Chondrocyte (in vitro differentiated cells): ENCODE measurements around the gene MACROD2. TPM values are rescaled to one million over a fixed set of nuclear protein-coding genes. Genes with fewer than 3 reads are reported as not detected.

ENCODE experiments used
- DNase-seq: peaks from one replicate; pipeline ENCODE4 v3.0.0; 2021; ENCODE audit warnings: mixed read lengths, low spot score
- H3K27ac Mint-ChIP-seq: one replicate; pipeline ENCODE4 v1.8.0; 2021; ENCODE audit warnings: mild to moderate bottlenecking, moderate library complexity, mixed read lengths; ENCODE audit not compliant: unreplicated experiment
- H3K27me3 Mint-ChIP-seq: 2 replicates; pipeline ENCODE4 v1.8.0; 2021; ENCODE audit warnings: low read depth, mixed read lengths
- H3K36me3 Mint-ChIP-seq: 2 replicates; pipeline ENCODE4 v1.8.0; 2021; ENCODE audit warnings: low read depth, mixed read lengths
- H3K4me1 Mint-ChIP-seq: 2 replicates; pipeline ENCODE4 v1.8.0; 2021; ENCODE audit warnings: low read depth, mild to moderate bottlenecking, mixed read lengths
- H3K4me3 Mint-ChIP-seq: one replicate; pipeline ENCODE4 v1.8.0; 2021; ENCODE audit warnings: mild to moderate bottlenecking, moderate library complexity, mixed read lengths; ENCODE audit not compliant: unreplicated experiment
- H3K9me3 Mint-ChIP-seq: 2 replicates; pipeline ENCODE4 v1.8.0; 2021; ENCODE audit warnings: low read depth, mixed read lengths
- total RNA-seq: library from RNA; stranded (reverse); gene quantifications from 3 replicates; pipeline ENCODE4 v1.2.1, GENCODE V29; 2021
- TF ChIP-seq, protein P1 (sequence below): fragments of 200-600 bp; sonication (generic); IDR thresholded peaks from 2 replicates; pipeline ENCODE4 v1.5.0; 2021; ENCODE audit warnings: antibody characterized with exemption, mild to moderate bottlenecking, moderate library complexity

MACROD2 gene
- total RNA-seq, 1 donor from 2014 or later = 3.2 TPM

DNA sequence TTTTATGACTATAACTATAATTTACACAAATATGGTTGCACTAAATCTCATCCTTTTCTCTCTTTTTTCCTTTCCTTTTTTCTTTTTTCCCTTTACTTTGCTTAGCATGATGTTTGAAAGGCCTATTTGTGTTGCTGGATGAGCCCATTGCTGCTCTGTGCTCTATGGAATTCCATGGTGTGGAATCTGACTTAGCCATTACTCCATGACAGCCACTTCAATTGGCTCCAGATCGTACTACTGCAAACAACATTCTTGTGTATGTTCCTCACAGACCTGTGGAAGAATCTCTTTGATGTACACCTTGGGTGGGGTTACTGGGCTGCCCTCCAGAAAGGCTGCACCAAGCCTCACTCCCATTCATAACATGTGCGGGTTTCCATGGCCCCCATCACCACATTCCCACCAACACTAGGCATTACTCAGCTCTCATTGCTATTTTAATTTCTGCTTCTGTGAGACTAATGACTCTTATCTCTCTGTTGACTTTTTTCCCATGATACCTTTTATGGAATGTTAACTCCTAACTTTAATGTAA lies 1598.9 kb downstream of the MACROD2 start:
- Mint-ChIP-seq H3K4me3 (no peak overlapping the region), H3K36me3 (no peaks in the 10 kb centered on the region), H3K27ac (no peak overlapping the region), H3K4me1 (no peaks in the 10 kb centered on the region), H3K9me3 (no peaks in the 10 kb centered on the region), H3K27me3 (no peaks in the 10 kb centered on the region)
- TF ChIP-seq, protein P1, sequence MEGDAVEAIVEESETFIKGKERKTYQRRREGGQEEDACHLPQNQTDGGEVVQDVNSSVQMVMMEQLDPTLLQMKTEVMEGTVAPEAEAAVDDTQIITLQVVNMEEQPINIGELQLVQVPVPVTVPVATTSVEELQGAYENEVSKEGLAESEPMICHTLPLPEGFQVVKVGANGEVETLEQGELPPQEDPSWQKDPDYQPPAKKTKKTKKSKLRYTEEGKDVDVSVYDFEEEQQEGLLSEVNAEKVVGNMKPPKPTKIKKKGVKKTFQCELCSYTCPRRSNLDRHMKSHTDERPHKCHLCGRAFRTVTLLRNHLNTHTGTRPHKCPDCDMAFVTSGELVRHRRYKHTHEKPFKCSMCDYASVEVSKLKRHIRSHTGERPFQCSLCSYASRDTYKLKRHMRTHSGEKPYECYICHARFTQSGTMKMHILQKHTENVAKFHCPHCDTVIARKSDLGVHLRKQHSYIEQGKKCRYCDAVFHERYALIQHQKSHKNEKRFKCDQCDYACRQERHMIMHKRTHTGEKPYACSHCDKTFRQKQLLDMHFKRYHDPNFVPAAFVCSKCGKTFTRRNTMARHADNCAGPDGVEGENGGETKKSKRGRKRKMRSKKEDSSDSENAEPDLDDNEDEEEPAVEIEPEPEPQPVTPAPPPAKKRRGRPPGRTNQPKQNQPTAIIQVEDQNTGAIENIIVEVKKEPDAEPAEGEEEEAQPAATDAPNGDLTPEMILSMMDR = no peak
- no peak for DNase-seq

DNA sequence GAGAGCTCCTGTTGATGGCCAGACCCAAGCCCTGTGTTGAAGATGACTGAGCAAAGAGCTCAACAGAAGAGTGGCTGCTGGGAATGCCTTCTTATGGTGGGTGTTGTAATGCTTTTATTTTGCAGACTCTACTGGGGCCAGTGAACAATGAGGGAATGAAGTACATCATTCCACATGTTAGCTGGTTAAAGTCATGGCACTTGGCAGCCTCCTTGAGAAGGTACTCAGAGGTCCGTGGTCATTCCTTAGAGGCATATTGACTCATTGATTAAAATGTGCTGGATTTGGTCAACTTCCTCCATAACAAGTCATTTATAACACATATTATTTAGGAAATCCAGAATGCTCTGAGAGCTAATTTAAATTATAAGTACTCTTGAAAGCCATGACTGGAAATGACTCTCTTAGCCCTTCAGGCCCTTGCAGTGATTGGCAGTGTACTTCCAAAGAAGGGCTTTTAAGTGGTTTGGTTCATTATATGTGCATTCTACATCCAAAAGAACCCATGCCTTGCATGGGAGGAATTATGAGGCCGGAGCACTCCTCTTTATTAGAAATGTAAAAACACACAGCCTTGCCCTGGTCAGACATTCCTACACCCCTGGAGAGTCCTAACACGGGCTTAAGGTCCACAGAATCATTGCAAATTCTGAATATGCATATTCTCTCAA lies 1601.0 kb downstream of the MACROD2 start:
- Mint-ChIP-seq H3K36me3 (no peaks in the 10 kb centered on the region), H3K4me3 (no peak overlapping the region), H3K4me1 (no peaks in the 10 kb centered on the region), H3K27me3 (peaks cover 3% of the 10 kb centered on the region), H3K9me3 (no peaks in the 10 kb centered on the region), H3K27ac (no peak overlapping the region)
- DNase-seq = no peak
- TF ChIP-seq, protein P1 = no peak

- no peak for DNase-seq
- Mint-ChIP-seq H3K4me3 (no peak overlapping the region), H3K27me3 (peaks cover 3% of the 10 kb centered on the region), H3K27ac (no peak overlapping the region), H3K9me3 (no peaks in the 10 kb centered on the region), H3K4me1 (no peaks in the 10 kb centered on the region), H3K36me3 (no peaks in the 10 kb centered on the region)
- TF ChIP-seq, protein P1 = no peak
Observed at GRCh38 chr20:15597306-15597705, 1602.0 kb downstream of the MACROD2 start.

DNA sequence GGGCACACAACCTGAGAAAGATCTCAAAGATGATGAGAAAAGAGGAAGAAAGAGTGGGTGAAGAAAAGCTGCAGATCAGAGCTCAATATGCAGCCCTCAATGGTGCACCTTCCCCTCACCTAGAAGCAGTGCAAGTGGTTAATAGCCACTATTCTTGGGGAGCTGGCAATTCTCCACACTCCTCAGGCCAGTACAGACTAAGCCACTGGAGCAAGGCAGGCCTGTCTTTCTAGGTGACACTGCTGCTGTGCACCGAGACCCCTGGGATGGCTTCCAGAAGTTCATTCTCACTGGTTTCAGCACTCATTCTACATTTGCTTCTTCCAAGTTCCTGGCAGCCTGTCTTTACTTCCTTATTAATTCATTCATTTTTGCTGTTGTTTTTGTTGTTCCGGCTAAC lies 1604.6 kb downstream of the MACROD2 start:
- H3K27me3 Mint-ChIP-seq = peaks cover 4% of the 10 kb centered on the region
- DNase-seq = no peak
- no peak overlapping the region for H3K27ac Mint-ChIP-seq
- TF ChIP-seq, protein P1 = no peak
- H3K36me3 Mint-ChIP-seq = no peaks in the 10 kb centered on the region
- H3K9me3 Mint-ChIP-seq = no peaks in the 10 kb centered on the region
- H3K4me1 Mint-ChIP-seq = no peaks in the 10 kb centered on the region
- H3K4me3 Mint-ChIP-seq = no peak overlapping the region

DNA sequence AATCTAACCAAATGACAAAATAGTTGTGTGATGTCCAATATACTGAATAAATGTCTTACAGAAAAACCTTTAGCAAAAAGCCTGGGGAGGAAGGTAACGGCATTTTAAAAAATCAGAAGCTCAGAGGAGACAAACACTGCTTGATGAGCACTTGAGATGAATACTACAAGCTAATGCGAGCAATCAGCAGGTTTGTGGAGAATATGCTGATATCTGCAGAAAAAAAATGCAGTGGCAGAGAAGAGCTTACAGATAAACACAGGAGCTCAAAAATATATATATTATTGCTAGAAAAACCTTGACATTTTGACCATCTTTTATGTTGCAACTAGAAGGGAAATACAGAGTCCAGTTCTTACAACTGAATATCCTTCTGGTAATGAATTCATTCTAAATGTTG lies 1605.2 kb downstream of the MACROD2 start:
- no peak for DNase-seq
- Mint-ChIP-seq H3K4me1 (no peaks in the 10 kb centered on the region), H3K36me3 (no peaks in the 10 kb centered on the region), H3K27ac (no peak overlapping the region), H3K27me3 (peaks cover 7% of the 10 kb centered on the region), H3K9me3 (no peaks in the 10 kb centered on the region), H3K4me3 (no peak overlapping the region)
- TF ChIP-seq, protein P1 = no peak
